CD4-positive, alpha-beta T cell treated with Interferon gamma for 1 hour (primary cell): ENCODE results near the gene NUDT13.

Source experiments
- DNase-seq: peaks from one replicate; pipeline ENCODE4 v3.0.0-alpha.2; 2020

NUDT13 gene

GRCh38 chr10:73110345-73110849 lies at the start of gene NUDT13:
Gene NUDT13 (plus strand): TSS chr10:73110455. CDS start chr10:73114366, 3,911 bp downstream.
- DNase-seq = peak; percentile 54

- no peak for DNase-seq
These were observed 49.3 kb upstream of the NUDT13 start for GRCh38 chr10:73060738-73061635.

- no peak for DNase-seq
These were observed 48.5 kb upstream of the NUDT13 start for GRCh38 chr10:73061743-73062142.

DNA sequence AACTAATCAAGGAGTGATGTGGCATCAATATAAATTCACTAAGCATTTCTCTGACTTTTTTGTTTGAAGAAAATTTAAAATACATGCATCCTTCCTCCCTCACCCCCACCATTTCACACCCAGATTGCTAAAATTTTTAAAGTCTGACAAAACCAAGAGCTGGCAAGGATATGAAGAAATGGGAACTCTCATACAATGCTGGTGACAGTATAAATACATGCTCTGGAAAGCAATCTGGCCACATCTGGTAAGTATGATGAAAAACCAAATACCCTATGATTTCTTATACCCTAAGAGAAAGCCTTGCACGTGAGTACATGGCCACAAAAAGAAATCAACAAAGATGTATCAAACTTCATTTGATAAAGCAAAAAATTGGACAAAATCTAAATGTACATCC lies 44.8 kb upstream of the NUDT13 start:
- DNase-seq = no peak

DNA sequence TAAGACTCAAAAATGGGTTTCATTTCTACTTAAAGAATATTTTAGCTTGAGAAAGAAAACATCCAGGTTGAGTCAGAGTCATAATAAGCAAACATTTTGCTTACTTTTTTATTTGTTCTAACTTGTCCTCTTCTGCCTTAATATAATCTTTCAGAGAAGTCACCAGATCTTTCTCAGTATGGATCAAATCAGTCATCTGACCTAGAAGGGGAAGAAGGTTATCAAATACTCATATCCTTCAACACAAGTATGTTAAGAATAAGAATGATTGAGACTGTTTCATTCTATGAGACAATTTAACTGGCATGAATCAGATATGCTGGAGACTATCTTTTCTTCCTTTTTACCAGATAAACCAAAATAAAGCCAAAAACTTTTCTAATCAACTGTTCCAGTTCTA lies 36.6 kb upstream of the NUDT13 start:
- no peak for DNase-seq

GRCh38 chr10:73075829-73076228 lies 34.4 kb upstream of the NUDT13 start:
- no peak for DNase-seq

DNA sequence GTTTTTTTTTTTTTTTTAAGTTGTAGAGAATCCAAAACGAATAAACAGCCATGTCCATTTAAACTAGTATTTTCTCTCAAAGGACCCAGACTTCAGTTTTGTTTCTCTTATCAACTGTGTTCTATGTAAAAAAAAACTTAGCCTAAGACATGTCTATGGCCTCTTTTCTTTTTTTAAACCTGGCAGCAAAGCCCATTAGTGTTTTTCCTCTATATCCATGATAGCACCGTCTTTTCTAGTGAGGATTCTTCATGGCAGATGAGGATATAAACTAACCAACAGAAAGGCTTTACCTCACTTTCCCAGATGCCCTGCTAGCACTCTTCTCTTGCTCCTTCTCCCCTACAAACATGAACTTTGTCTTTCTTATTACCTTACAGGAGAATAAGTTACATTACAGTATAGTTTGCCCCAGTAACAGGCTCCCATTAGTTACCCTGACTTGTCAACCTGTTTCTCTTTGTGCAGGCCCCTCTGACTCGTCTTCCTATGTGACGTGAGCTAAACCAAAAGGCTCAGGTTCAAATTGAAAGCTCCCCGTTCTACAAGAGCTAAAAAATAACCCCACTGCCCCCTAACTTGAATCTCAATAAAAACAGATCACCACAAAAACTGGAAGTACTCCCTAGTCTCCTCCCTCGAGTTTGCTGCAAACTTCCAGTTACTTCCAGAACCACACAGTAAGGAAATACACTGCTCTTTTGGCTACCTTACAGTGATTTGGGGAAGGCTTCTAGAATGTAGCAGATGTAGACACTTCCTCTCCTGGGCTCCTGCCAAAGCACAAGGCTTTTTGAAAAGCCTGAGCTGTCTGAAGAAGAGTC lies 33.7 kb upstream of the NUDT13 start:
- no peak for DNase-seq

DNA sequence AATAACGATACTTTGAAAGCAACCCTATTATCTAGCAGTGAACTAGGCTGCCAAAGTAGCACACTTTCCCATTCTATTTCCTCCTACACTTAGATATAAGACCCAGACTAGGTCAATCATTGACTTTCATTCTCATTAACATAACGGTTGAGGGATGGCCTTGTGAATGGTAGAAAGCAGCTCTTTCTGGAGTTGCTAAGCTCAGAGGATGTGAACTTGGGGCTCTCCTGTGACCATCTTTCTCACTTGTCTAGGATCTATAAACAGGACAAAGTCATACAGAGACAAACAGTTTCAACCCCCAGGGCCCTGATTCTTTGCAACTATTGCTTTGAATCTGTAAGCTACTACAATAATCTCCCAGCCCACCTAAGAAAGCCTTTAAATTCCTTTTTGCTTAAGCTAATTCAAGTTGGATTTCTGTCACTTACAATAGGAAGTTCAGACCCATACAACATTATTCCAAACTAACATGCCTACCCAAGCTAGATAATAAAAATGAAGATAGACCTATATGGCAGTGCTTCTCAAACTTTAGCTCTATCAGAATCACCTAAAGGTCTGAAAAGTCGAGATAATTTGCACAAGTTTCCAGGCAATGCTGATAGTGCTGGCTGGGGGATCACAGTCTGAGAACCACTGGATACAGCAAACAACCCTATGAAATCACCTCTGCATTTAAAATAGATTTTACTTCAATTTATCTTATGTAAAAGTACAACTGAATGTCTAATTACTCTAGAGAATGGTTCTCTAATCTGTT lies 30.3 kb upstream of the NUDT13 start:
- DNase-seq = no peak

GRCh38 chr10:73083221-73083620 lies 27.0 kb upstream of the NUDT13 start:
- no peak for DNase-seq

- DNase-seq = no peak
These were observed 26.0 kb upstream of the NUDT13 start for GRCh38 chr10:73084209-73084608.

DNA sequence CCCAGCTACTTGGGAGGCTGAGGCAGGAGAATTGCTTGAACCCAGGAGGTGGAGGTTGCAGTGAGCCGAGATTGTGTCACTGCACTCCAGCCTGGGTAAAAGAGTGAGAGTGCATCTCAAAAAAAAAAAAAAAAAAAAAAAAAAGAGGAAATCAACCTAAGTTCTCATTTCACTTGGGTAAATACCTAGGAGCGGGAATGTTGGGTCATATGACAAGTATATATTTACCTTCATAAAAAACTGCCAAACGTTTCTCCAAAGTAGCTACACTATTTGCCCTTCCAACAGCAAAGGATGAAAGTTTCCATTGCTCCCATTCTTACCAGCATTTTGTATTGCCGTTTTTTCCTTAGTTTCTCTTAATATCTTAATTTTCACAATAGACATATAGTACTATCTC lies 23.4 kb upstream of the NUDT13 start:
- DNase-seq = no peak

DNA sequence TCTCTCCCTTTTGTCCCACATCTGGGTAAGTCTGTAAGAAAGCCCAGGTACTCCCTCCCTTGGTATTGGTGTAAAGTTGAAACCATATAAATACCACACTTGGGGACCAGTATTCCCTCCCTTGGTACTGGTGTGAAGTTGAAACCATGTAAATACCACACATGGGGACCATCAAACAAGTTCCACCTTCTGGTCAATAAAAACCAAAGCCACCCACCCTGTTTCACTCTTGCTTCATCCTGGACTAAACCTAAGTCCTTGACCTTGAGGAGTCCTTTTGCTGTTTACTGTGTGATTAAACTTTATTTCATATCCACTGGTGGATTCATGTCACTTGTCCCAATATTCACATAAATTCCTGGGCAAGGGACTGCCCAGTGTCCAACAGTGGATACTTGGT lies 22.0 kb upstream of the NUDT13 start:
- no peak for DNase-seq

DNA sequence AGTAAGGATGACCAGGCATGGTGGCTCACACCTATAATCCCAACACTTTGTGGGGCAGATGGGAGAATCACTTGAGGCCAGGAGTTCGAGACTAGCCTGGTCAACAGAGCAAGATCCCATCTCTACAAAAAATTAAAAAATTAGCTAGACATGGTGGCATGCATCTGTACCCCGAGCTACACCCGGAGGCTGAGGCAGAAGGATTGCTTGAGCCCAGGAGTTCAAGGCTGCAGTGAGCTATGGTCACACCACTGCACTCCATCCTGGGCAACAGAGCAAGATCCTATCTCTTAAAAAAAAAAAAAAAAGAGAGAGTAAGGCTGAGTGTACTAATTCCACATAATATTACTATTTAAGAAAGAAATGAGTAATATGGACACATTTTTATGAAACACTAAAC lies 17.4 kb upstream of the NUDT13 start:
- no peak for DNase-seq

- DNase-seq = no peak
These were observed 16.1 kb upstream of the NUDT13 start for GRCh38 chr10:73093922-73094850.

DNA sequence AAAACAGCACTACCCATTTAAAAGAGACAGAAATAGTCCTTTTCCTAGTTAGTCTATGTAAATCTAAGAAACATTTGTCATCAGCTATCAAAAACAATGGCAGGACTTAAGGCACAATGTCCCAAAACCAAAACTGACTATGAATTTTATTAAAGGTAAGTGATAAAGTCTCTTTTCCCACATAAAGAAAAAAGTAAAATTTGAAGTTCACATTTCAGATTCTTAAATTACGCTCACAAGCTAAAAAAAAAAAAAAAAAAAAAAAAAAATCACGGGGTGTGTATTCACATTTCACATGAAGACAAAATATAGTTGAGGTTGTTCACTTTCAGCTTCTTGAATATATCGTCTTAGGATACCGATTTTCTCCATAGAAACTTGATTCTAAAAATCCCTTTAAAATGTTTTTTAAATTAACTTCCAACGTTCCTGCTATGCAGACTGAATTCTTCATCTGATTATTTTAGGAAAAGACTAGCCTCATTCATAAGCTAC lies 15.2 kb upstream of the NUDT13 start:
- DNase-seq = no peak

DNA sequence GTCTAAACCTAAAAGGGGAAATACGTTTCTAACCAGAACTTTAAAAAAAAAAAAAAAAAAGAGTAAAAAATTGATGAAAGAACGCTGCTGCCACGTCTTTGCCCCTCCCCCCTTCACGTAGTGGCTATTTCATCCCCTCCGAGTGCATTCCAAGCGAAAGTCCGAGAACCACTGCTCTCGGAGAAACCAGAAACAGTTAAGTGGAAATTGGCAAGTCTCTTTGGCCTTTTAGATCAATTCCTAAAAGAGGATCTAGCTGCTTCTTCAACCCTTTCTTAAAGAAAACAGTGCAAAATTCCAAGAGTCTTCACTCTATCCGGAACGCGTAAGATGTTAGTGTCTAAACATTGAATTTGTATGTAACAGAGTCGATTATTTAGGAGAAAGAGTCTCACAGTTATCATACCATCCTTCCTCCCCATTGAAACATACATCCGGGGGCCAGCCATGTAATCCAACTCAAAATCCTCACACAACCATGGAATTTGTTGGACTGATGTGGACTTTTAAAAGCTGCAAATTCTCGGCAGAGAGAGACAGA lies 14.7 kb upstream of the NUDT13 start:
- peak; percentile 43 for DNase-seq

GRCh38 chr10:73096041-73096448 lies 14.2 kb upstream of the NUDT13 start:
- DNase-seq = peak; percentile 68

GRCh38 chr10:73096449-73097304 lies 13.6 kb upstream of the NUDT13 start, which contains the start of gene P4HA1:
Gene P4HA1 (minus strand): TSS chr10:73096866. CDS start chr10:73074883, 21,983 bp downstream.
- peak; percentile 100 for DNase-seq

DNA sequence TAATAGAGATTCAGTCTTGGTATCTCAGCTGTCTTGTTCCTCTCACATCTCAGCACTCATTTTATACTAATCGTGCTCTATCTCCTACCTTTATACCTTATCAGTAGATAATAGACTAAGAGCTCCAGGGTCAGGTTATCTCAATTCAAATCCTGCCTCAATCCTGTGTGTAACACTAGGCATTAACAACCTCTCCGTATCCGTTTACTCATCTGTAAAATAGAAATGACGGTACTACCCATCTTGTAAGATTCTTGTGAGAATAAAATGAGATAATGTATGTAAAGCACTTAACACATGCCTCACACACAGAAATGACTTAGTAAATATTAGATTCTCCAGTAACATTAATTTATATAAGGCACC lies 13.0 kb upstream of the NUDT13 start:
- DNase-seq = no peak

GRCh38 chr10:73099141-73099540 lies 11.1 kb upstream of the NUDT13 start:
- no peak for DNase-seq
